ENCODE data around the gene IQCH.
A peak's percentile ranks its signal among the peaks of the same experiment; 100 is the strongest.
"Not testable (repeated sequence)": the region's sequence is repeated elsewhere in the genome, so short reads cannot be mapped to it uniquely, and the experiment has no call there.

IQCH gene

DNA sequence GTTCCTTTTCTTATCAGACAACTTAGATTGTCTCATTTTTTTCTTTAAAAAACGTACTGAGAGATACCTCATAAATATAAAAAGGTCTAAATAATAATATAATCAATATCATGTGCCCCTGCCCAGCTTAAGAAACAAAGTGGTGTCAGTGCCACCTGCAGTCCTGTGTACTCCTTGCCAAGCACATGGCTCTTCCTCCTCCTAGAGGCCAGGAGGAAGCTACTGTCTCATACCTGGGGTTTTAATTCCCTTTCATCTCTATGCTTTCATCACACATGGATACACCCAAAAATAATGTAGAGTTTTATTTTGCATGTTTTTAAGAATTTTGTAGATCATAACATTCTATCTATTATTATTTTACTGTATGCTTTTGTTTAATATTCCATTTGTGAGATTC is 167.7 kb downstream of the IQCH start:
- no peak for TF ChIP-seq CTCF (conservative IDR thresholded peaks at IDR 0.05; ENCODE audit: low read length)
- DNase-seq (ENCODE audit: low read depth) = no peak
- no peak overlapping the region for H3K4me3 ChIP-seq (ENCODE audit: low read length)

GRCh38 chr15:67433495-67434099 is 179.0 kb downstream of the IQCH start:
- TF ChIP-seq CTCF (conservative IDR thresholded peaks at IDR 0.05; ENCODE audit: low read length) = peak; percentile 92
- peak; percentile 56 for DNase-seq (ENCODE audit: low read depth)
- no peak overlapping the region for H3K4me3 ChIP-seq (ENCODE audit: low read length)

DNA sequence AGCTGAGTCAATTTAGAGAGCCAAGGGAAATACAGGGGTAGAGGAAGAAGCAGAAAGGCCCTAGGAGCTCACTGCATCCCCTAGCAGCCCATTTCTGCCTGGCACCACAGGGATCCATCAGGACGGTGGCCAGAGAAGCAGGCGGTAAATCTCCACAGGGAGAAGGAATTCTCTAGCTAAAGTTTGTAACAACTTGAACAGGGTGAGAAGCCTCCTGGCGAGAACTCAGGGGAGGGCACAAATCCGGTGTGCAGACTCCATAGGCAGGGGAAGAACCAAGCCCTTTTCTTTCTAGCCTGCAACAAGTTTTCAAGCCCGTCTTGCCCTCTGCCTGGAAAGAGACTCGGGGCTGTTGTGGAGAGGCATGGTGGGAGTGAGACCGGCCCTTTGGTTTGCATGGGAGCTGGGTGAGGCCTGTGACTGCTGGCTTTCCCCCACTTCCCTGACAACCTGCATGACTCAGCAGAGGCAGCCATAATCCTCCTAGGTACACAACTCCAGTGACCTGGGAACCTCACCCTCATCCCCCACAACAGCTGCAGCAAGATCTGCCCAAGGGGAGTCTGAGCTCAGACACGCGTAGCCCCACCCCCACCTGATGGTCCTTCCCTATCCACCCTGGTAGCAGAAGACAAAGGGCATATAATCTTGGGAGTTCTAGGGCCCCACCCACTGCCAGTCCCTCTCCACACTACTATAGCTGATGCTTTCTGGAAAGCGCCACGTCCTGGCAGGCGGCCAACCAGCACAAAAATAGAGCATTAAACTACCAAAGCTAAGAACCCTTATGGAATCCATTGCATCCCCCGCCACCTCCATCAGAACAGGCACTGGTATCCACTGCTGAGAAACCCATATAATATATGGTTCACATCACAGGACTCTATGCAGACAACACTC is 182.0 kb downstream of the IQCH start:
- not testable (repeated sequence) for DNase-seq (ENCODE audit: low read depth)

GRCh38 chr15:67444100-67444499 is 189.5 kb downstream of the IQCH start:
- H3K4me3 ChIP-seq (ENCODE audit: low read length) = no peak overlapping the region
- peak; percentile 21; the same call in 1 of the 2 replicates for TF ChIP-seq CTCF (conservative IDR thresholded peaks at IDR 0.05; ENCODE audit: low read length)
- peak; percentile 51 for DNase-seq (ENCODE audit: low read depth)

More for the DNA sequence above, 182.0 kb downstream of the IQCH start:
- not testable (repeated sequence) for H3K4me3 ChIP-seq (ENCODE audit: low read length)

GRCh38 chr15:67446449-67446848 is 191.9 kb downstream of the IQCH start:
- TF ChIP-seq CTCF (conservative IDR thresholded peaks at IDR 0.05; ENCODE audit: low read length) = no peak
- no peak for DNase-seq (ENCODE audit: low read depth)
- H3K4me3 ChIP-seq (ENCODE audit: low read length) = no peak overlapping the region

DNA sequence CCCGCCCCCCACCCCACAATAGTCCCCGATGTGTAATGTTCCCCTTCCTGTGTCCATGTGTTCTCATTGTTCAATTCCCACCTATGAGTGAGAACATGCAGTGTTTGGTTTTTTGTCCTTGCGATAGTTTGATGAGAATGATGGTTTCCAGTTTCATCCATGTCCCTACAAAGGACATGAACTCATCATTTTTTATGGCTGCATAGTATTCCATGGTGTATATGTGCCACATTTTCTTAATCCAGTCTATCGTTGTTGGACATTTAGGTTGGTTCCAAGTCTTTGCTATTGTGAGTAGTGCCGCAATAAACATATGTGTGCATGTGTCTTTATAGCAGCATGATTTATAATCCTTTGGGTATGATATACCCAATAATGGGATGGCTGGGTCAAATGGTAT is 193.8 kb downstream of the IQCH start:
- DNase-seq (ENCODE audit: low read depth) = not testable (repeated sequence)

DNA sequence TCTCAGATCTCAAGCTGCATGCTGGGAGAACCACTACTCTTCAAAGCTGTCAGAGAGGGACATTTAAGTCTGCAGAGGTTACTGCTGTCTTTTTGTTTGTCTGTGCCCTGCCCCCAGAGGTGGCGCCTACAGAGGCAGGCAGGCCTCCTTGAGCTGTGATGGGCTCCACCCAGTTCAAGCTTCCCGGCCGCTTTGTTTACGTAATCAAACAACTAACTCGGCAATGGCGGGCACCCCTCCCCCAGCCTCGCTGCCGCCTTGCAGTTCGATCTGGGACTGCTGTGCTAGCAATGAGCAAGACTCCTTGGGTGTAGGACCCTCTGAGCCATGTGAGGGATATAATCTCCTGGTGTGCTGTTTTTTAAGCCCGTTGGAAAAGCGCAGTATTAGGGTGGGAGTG is 199.1 kb downstream of the IQCH start:
- H3K4me3 ChIP-seq (ENCODE audit: low read length); DNase-seq (ENCODE audit: low read depth): not testable (repeated sequence)

More for the DNA sequence above, 193.8 kb downstream of the IQCH start:
- not testable (repeated sequence) for H3K4me3 ChIP-seq (ENCODE audit: low read length)

- H3K4me3 ChIP-seq (ENCODE audit: low read length) = no peak overlapping the region
- DNase-seq (ENCODE audit: low read depth) = peak; percentile 65
- peak; percentile 87 for TF ChIP-seq CTCF (conservative IDR thresholded peaks at IDR 0.05; ENCODE audit: low read length)
Observed at GRCh38 chr15:67456677-67457529, 202.3 kb downstream of the IQCH start.

Data from AG10803 (cell line).